ENCODE results near the gene GRM1. TPM values are rescaled to one million over a fixed set of nuclear protein-coding genes. Genes with fewer than 3 reads are reported as not detected.

GRM1 gene
- total RNA-seq, 2 experiments from 2014 or later, result not detected

DNA sequence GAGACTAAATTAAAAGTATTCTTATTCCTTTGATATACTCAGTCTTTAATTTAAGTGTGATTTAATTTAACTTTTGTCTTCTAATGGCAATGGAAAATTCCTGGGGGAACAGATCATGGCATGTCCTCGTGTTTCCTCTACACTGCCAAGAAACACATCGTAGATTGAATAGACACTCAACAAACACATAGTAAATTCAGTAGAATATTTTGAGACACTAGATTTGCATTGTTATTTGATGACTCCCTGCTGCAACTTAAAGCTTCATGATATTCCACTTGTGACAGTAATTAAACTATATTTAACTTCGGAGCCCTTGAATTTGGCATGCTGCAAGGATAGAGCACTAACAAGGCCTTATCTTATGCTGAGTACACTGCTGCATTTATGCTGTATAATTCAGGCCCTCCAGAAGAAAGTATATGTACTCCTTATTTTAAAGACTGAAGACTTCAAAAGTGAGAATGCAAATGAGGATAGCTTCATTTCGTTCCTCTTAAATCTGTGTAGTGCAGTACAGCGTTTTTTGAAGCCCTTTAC is 84.3 kb downstream of the GRM1 start:
- H3K9me3 Mint-ChIP-seq (ENCODE audit: low read depth), result peaks cover 2% of the 10 kb centered on the region
- ATAC-seq (no peak), DNase-seq (no peak)
- H3K4me1 Mint-ChIP-seq, result no peaks in the 10 kb centered on the region
- no peak overlapping the region for H3K4me3 Mint-ChIP-seq
- no peaks in the 10 kb centered on the region for H3K27me3 Mint-ChIP-seq
- H3K27ac Mint-ChIP-seq, result no peak overlapping the region
- no peaks in the 10 kb centered on the region for H3K36me3 Mint-ChIP-seq
- CTCF ChIA-PET, result no interaction called here

DNA sequence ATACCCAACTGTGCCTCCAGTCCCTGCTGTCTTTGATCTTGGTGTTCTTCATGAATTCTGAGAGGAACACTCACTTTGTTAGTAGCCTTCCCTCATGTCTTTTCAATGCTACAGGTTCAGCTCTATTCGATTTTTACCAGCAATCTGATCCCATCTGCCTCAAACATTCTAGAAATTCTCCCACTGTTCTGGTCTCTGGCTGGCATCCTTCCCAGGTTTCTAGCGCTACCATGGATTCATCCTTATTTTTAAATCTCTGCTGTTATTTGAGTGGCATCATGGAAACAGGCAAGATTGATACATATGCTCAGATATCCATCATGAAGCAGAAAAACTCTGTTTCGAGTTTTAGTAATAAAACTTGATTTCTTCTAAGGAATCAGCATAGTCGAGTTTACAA is 94.8 kb downstream of the GRM1 start:
- no peak overlapping the region for H3K4me3 Mint-ChIP-seq
- H3K9me3 Mint-ChIP-seq (ENCODE audit: low read depth), result no peaks in the 10 kb centered on the region
- H3K27ac Mint-ChIP-seq, result no peak overlapping the region
- H3K27me3 Mint-ChIP-seq, result peaks cover 5% of the 10 kb centered on the region
- no peak for DNase-seq
- no peak for ATAC-seq
- CTCF ChIA-PET, result no interaction called here
- no peaks in the 10 kb centered on the region for H3K4me1 Mint-ChIP-seq
- no peaks in the 10 kb centered on the region for H3K36me3 Mint-ChIP-seq

DNA sequence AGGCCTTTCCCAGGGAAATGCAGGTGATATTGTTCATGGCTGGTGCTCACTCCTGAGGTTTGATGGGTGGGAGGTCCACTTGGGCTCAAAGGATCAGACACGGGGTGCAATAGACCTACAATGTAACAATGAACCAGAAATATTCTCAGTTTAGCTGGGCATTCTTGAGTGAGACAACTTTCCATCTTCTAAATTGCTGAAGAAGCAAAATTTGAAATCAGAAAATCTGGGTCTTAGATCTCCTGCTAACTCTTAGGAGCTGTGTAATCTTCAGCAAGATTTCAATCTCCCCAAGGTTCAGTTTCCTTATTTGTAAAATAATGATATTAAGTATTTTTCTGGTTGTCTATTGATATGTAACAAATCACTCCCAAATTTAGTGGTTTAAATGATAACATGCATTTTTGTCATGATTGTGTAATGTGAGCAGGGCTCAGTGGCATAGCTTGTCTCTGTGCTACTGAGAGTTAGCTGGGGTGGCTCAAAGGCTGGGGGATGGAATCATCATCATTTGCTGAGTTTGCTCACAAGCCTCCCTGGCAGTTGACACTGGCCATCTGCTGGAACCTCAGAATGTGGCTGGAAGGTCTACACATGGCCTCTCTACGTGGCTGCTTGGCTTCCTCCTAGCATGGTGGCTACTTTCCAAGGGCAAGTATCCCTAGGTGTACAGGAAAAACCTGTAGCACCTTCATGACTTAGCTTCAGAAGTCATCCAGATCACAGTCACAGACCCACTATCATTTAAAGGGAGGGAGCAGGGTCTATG is 98.8 kb downstream of the GRM1 start:
- H3K27ac Mint-ChIP-seq, result no peak overlapping the region

DNA sequence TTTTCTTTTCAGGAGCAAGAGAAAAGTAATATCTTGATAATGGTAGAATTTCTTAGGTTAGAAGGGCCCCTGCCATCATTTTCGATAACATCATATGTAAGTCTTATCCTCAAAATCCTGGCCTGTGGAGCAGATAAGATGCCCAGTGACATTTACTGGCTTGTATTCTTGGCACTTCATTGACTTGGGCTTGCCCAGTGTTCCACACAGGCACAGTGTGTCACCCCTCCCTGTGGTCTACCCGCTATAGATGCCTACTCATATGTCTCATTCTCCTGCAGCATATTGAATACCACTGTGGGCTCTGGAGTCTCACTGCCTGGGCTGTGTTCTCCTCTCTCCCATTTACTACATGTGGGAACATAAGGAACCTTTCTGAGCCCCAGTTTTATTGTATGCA is 105.0 kb downstream of the GRM1 start:
- CTCF ChIA-PET, result no interaction called here
- H3K4me1 Mint-ChIP-seq, result no peaks in the 10 kb centered on the region
- H3K27ac Mint-ChIP-seq, result no peak overlapping the region
- H3K27me3 Mint-ChIP-seq, result no peaks in the 10 kb centered on the region
- no peak for DNase-seq
- ATAC-seq, result no peak
- H3K4me3 Mint-ChIP-seq, result no peak overlapping the region
- peaks cover 5% of the 10 kb centered on the region for H3K9me3 Mint-ChIP-seq (ENCODE audit: low read depth)
- no peaks in the 10 kb centered on the region for H3K36me3 Mint-ChIP-seq

More for the DNA sequence above, 98.8 kb downstream of the GRM1 start:
- DNase-seq, result no peak
- Mint-ChIP-seq H3K4me1 (no peaks in the 10 kb centered on the region), H3K36me3 (no peaks in the 10 kb centered on the region), H3K4me3 (no peak overlapping the region), H3K27me3 (peaks cover 5% of the 10 kb centered on the region), H3K9me3 (ENCODE audit: low read depth) (no peaks in the 10 kb centered on the region)
- CTCF ChIA-PET, result interaction anchor here (1.0 kb wide), 1 partner anchor 9 kb away, joined by 3 read pairs; no protein-coding TSS in a partner anchor
- ATAC-seq, result no peak

DNA sequence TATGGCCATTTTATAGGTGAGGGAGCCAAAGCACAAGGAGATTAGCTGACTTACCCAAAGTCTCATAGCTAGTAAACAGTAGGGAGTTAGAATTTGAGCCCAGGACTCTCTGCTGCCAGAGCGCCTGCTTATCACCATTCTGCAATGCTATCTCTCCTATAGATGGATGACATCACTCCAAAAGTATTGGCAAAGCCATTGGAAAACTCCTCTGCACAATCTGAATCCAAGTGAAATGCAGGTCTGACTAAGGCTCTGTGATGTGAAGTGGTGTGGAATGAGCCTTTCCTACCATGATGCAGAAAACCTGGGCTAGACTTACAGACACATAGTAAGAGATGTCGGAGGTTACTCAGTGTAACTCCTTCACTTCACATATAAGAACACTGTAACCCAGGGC is 106.3 kb downstream of the GRM1 start:
- DNase-seq (no peak), ATAC-seq (no peak)
- H3K27ac Mint-ChIP-seq, result no peak overlapping the region
- CTCF ChIA-PET, result no interaction called here
- no peaks in the 10 kb centered on the region for H3K27me3 Mint-ChIP-seq
- no peaks in the 10 kb centered on the region for H3K4me1 Mint-ChIP-seq
- H3K4me3 Mint-ChIP-seq, result no peak overlapping the region
- peaks cover 5% of the 10 kb centered on the region for H3K9me3 Mint-ChIP-seq (ENCODE audit: low read depth)
- no peaks in the 10 kb centered on the region for H3K36me3 Mint-ChIP-seq

DNA sequence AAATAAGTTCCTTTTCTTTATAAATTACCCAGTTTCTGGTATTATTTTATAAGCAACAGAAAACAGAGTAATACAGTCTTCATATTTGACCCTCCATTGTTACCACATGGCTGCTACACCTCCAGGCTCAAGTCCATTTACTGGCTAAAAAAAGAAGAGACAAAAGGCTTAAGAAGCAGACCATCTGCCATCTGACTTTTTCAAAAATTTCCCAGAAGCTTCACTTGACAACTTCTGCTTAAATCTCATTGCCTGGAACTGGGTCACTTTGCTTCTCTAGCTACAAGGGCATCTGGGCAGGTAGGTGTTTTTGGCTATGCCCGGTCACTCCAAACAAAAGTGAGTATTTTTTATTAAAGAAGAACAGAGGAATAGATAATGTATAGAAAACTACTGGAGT is 118.0 kb downstream of the GRM1 start:
- Mint-ChIP-seq H3K4me3 (no peak overlapping the region), H3K9me3 (ENCODE audit: low read depth) (peaks cover 1% of the 10 kb centered on the region)

DNA sequence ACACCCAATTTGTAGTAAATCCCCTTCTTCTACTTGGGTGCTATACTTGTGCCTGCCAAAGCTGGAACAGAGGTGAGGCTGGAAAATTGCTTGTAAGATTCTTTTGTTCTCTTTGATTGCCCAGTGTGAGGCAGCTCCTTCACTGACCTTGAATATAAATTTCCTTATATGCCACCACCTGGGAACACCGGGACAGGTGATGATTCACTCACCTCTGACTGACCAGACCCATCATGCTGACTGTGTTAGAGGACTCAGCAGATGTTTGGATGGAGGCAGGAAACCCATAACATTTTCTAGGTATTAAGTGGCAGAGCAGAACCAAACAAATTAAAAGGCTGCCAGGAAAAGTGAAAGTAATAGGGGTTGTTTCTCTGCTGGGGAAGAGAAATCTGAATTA is 120.9 kb downstream of the GRM1 start:
- no peak overlapping the region for H3K27ac Mint-ChIP-seq
- CTCF ChIA-PET, result no interaction called here

More for the DNA sequence above, 118.0 kb downstream of the GRM1 start:
- DNase-seq, result no peak
- H3K36me3 Mint-ChIP-seq, result no peaks in the 10 kb centered on the region
- H3K4me1 Mint-ChIP-seq, result no peaks in the 10 kb centered on the region
- H3K27ac Mint-ChIP-seq, result no peak overlapping the region
- ATAC-seq, result no peak
- no peaks in the 10 kb centered on the region for H3K27me3 Mint-ChIP-seq
- CTCF ChIA-PET, result no interaction called here

DNA sequence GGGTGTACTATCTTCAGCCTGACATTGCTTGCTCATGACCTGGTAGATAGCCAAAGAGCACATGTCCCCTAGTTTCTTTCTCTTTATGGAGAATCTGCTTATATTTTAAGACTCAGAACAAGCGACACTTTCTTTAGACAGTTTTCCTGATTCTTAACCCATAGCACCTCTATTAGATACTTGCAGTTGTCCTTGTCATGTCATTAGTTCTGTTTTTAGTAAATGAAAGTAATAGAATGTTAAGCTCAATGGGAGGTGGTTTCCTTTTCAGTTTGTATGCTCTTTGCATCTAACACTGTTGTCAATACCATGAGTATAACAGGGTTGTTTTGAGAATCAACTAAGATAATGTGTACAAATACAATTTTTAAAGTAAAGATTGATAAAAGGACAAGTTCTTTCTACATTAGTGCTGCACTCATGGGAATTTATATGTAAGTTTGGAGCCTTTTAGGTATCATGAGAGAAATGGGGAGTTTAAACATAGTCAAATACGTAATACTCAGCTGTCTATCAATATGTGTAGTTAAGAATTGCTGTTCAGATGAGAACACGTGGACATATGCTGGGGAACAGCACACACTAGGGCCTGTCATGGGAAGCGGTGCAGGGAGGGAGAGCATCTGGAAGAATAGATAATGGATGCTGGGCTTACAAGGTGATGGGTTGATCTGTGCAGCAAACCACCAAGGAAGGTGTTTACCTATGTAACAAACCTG is 124.3 kb downstream of the GRM1 start:
- no peaks in the 10 kb centered on the region for H3K36me3 Mint-ChIP-seq
- no peaks in the 10 kb centered on the region for H3K9me3 Mint-ChIP-seq (ENCODE audit: low read depth)
- DNase-seq, result no peak
- H3K4me3 Mint-ChIP-seq, result no peak overlapping the region
- CTCF ChIA-PET, result no interaction called here
- H3K4me1 Mint-ChIP-seq, result peaks cover 11% of the 10 kb centered on the region
- peaks cover 5% of the 10 kb centered on the region for H3K27me3 Mint-ChIP-seq
- H3K27ac Mint-ChIP-seq, result no peak overlapping the region
- ATAC-seq, result peak; percentile 58

More for the DNA sequence above, 120.9 kb downstream of the GRM1 start:
- H3K27me3 Mint-ChIP-seq, result peaks cover 5% of the 10 kb centered on the region
- H3K9me3 Mint-ChIP-seq (ENCODE audit: low read depth), result no peaks in the 10 kb centered on the region
- DNase-seq (no peak), ATAC-seq (no peak)
- H3K4me1 Mint-ChIP-seq, result peaks cover 11% of the 10 kb centered on the region
- no peak overlapping the region for H3K4me3 Mint-ChIP-seq
- no peaks in the 10 kb centered on the region for H3K36me3 Mint-ChIP-seq

DNA sequence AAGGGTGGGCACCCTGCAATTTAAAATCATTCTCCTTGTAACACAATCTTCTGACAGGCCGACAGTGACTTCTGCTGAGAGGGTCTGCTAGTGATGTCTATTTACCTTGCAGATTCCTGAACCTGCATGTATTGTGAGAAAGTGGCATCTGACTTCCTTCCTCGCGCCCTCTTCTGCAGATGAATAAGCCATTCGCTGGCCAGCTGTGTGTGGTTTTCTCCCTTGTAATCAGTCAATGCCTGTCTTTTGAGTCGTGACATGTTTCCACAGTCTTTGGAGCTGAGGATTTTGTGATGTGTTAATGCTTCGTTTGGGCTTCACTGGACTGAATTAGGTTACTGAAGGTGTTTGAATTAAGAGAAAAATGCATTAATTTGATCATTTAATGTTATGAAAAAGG is 125.3 kb downstream of the GRM1 start:
- Mint-ChIP-seq H3K27me3 (peaks cover 5% of the 10 kb centered on the region), H3K9me3 (ENCODE audit: low read depth) (no peaks in the 10 kb centered on the region), H3K36me3 (no peaks in the 10 kb centered on the region), H3K4me1 (peaks cover 11% of the 10 kb centered on the region), H3K4me3 (no peak overlapping the region), H3K27ac (no peak overlapping the region)
- no peak for ATAC-seq
- CTCF ChIA-PET, result no interaction called here
- no peak for DNase-seq

DNA sequence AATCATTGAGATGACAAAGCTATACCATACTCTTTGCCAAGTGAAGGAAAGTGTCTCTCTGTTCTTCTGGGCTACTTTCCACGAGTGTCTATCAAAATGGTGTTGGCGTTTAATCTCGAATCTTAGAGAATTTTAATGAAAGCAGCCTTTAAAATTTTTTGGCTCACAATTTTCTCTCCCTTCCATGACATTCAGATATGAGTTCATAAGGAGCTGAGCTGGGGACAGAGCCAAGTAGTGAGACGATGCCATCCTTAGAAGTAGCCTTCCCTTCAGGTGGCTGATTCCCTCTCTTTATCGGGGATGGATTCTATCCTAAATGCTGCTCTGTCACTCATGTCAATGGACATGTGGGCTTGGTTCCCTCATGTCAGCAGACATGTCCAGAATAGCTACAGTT is 132.8 kb downstream of the GRM1 start:
- ATAC-seq (no peak), DNase-seq (no peak)
- no peaks in the 10 kb centered on the region for H3K9me3 Mint-ChIP-seq (ENCODE audit: low read depth)
- H3K4me3 Mint-ChIP-seq, result no peak overlapping the region
- no peak overlapping the region for H3K27ac Mint-ChIP-seq
- no peaks in the 10 kb centered on the region for H3K36me3 Mint-ChIP-seq
- H3K27me3 Mint-ChIP-seq, result no peaks in the 10 kb centered on the region
- CTCF ChIA-PET, result no interaction called here
- H3K4me1 Mint-ChIP-seq, result no peaks in the 10 kb centered on the region

DNA sequence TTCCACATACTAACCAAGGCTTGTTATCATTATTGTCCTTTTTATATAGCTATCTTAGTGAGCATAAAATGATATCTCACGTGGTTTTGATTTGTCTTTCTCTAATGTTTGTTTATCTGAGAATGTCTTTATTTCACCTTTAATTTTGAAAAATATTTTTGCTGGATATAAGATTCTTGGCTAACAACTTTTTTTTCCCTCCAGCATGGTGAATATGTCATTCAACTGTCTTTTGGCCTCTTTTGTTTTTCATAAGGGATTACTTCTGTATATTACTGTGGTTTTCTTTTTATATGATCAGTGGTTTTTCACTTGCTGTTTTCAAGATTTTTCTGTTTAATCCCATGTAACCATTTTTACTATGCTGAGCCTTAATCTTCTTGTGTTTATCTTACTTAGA is 141.0 kb downstream of the GRM1 start:
- Mint-ChIP-seq H3K4me1 (no peaks in the 10 kb centered on the region), H3K27me3 (no peaks in the 10 kb centered on the region), H3K9me3 (ENCODE audit: low read depth) (no peaks in the 10 kb centered on the region), H3K27ac (no peak overlapping the region), H3K36me3 (no peaks in the 10 kb centered on the region), H3K4me3 (no peak overlapping the region)
- CTCF ChIA-PET, result no interaction called here
- no peak for DNase-seq
- no peak for ATAC-seq

DNA sequence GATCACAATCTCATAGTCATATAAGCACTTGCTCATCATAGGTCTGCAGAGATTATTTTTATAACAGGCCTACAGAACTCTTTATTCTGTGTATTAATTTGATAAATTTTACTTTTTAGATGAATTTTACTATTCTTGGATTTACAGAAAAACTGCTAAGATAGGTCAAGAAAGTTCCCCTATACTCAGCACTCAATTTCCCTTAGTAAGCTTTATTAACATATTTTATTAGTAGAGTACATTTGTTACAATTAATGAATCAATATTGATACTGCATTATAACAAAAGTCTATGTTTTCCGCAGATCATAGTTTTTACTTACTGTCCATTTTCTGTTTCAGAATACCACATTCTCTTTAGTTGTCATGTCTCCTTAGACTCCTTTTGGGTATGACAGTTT is 148.9 kb downstream of the GRM1 start:
- DNase-seq (no peak), ATAC-seq (no peak)
- H3K4me3 Mint-ChIP-seq, result no peak overlapping the region
- no peaks in the 10 kb centered on the region for H3K36me3 Mint-ChIP-seq
- H3K4me1 Mint-ChIP-seq, result no peaks in the 10 kb centered on the region
- H3K27me3 Mint-ChIP-seq, result no peaks in the 10 kb centered on the region
- CTCF ChIA-PET, result no interaction called here
- no peaks in the 10 kb centered on the region for H3K9me3 Mint-ChIP-seq (ENCODE audit: low read depth)
- H3K27ac Mint-ChIP-seq, result no peak overlapping the region

DNA sequence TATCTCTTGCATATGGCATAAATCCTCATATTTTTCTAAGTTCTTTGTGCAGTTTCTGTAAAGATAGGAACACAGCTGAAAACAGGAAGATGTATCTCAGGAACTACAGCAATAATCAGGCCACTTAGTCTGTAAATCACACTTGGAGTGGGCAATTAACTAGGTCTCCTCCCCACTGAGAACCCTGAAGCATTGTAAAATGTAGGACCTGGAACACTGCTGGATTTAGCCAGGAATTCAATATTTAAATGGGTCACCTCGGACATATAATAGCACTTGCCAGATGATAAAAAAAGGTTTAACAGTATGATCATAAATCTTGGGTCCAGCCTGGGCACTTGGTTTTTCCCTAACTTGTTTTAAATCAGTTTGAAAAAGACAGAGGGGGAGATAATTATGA is 155.0 kb downstream of the GRM1 start:
- no peak for ATAC-seq
- Mint-ChIP-seq H3K4me3 (no peak overlapping the region), H3K4me1 (no peaks in the 10 kb centered on the region), H3K9me3 (ENCODE audit: low read depth) (no peaks in the 10 kb centered on the region), H3K27me3 (no peaks in the 10 kb centered on the region), H3K27ac (no peak overlapping the region), H3K36me3 (no peaks in the 10 kb centered on the region)
- CTCF ChIA-PET, result no interaction called here
- no peak for DNase-seq

DNA sequence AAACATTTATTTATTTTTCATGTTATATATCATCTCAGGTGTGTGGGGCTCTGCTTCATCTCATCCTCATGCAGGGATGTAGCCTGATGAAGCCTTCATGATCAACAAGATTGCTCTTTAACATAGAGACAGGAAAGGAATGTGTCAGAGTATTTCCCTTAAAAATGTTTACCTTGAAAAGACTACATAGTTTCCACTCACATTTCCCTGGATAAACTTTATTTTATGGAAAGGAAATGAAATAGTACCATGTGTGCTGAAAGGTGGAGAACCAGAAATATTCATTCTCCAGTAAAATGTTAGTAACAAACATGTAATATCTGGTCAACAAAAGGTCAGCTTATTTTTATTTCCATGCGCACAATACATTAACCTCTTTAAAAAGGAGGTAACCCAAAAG is 155.8 kb downstream of the GRM1 start:
- H3K27ac Mint-ChIP-seq, result no peak overlapping the region
- ATAC-seq (no peak), DNase-seq (no peak)
- H3K9me3 Mint-ChIP-seq (ENCODE audit: low read depth), result no peaks in the 10 kb centered on the region
- H3K27me3 Mint-ChIP-seq, result no peaks in the 10 kb centered on the region
- H3K36me3 Mint-ChIP-seq, result no peaks in the 10 kb centered on the region
- H3K4me3 Mint-ChIP-seq, result no peak overlapping the region
- CTCF ChIA-PET, result no interaction called here
- H3K4me1 Mint-ChIP-seq, result no peaks in the 10 kb centered on the region

Data from activated CD8-positive, alpha-beta memory T cell treated with anti-CD3 and anti-CD28 coated beads, Interleukin-2, amount 10 ng/mL, durations not matched to agents 7 days and 5 days (primary cell).